Adrenal gland (tissue), 5 donors: Measurements from ENCODE around the gene PEAK1.

Experiments
- CTCF ChIP-seq, 6 experiments: fragments of 450-650 bp in 4 of 6; fragments of 200-600 bp in 2 of 6; sonication (generic) in 1 of 6; IDR thresholded peaks; 1 replicate in 5 of 6; 2 replicates in 1 of 6; pipeline versions ENCODE4 v1.5.1 to v1.8.0; 2016 to 2021; ENCODE audit warnings: antibody characterized with exemption in 6 of 6, mild to moderate bottlenecking in 2 of 6, moderate library complexity in 1 of 6
- POLR2A ChIP-seq, 2 donors: fragments of 450-650 bp; IDR thresholded peaks; one replicate each; pipeline ENCODE4 v1.6.1; 2017; ENCODE audit warnings: antibody characterized with exemption in 2 of 2, mild to moderate bottlenecking in 2 of 2, moderate library complexity in 1 of 2
- donor health status: DM: no; HTN: no; CAD: no.

GRCh38 chr15:77340245-77340644 is 79.7 kb downstream of the PEAK1 start:
- TF ChIP-seq CTCF (IDR thresholded peaks at IDR 0.05): no peak
- TF ChIP-seq POLR2A (IDR thresholded peaks at IDR 0.05): no peak
